NB4 (cell line): Measurements from ENCODE around the gene PRICKLE3.

Experiments
- MYC ChIP-seq: IDR thresholded peaks from 2 replicates; pipeline ENCODE4 v1.6.1; 2011; ENCODE audit warnings: low read depth, low read length
- POLR2A ChIP-seq: IDR thresholded peaks from 2 replicates; pipeline ENCODE4 v1.6.1; 2011; ENCODE audit warnings: mild to moderate bottlenecking; ENCODE audit not compliant: insufficient read length; ENCODE audit errors: extremely low read depth
- TF ChIP-seq, protein P1 (sequence below): IDR thresholded peaks from one replicate; pipeline ENCODE4 v1.5.1; 2012; ENCODE audit warnings: low read depth, low read length

DNA sequence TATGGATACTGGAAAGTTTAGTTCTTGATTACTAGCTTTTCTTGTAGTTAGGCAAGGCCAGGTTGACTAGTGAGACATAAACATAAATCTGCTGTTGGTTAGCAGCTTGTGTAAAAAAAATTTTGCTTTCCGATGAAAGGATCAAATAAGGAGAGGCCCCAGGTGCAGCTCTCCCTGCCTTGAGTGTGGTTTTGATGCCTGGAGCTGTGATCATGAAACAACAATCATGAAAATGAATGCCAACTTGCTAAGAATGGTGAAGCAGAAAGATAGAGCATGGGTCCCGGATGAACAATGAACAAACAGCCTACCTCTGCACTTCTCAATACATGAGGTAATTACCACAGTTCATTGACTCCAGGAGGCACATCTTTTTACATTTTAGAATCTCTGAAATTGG is 28.2 kb upstream of the PRICKLE3 start:
- no peak for TF ChIP-seq POLR2A
- TF ChIP-seq MYC = no peak
- TF ChIP-seq, protein P1, sequence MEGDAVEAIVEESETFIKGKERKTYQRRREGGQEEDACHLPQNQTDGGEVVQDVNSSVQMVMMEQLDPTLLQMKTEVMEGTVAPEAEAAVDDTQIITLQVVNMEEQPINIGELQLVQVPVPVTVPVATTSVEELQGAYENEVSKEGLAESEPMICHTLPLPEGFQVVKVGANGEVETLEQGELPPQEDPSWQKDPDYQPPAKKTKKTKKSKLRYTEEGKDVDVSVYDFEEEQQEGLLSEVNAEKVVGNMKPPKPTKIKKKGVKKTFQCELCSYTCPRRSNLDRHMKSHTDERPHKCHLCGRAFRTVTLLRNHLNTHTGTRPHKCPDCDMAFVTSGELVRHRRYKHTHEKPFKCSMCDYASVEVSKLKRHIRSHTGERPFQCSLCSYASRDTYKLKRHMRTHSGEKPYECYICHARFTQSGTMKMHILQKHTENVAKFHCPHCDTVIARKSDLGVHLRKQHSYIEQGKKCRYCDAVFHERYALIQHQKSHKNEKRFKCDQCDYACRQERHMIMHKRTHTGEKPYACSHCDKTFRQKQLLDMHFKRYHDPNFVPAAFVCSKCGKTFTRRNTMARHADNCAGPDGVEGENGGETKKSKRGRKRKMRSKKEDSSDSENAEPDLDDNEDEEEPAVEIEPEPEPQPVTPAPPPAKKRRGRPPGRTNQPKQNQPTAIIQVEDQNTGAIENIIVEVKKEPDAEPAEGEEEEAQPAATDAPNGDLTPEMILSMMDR = no peak
